ENCODE results near the gene JDP2. TPM values are rescaled to one million over a fixed set of nuclear protein-coding genes. Genes with fewer than 3 reads are reported as not detected.
"Not testable (repeated sequence)": the region's sequence is repeated elsewhere in the genome, so short reads cannot be mapped to it uniquely, and the experiment has no call there.

The JDP2 gene
- 76.1 and 78.4 TPM in 2 replicates for total RNA-seq (2014; rRNA removed; shearing (Covaris generic); ENCODE audit: low replicate concordance)

GRCh38 chr14:75427482-75428229, at the start of gene JDP2:
TSS of gene JDP2 (plus strand) at chr14:75428022. CDS start at chr14:75437921, 9,899 bp downstream.
- H3K27me3 ChIP-seq = no peaks in the 10 kb centered on the region
- peak; percentile 81 for DNase-seq

DNA sequence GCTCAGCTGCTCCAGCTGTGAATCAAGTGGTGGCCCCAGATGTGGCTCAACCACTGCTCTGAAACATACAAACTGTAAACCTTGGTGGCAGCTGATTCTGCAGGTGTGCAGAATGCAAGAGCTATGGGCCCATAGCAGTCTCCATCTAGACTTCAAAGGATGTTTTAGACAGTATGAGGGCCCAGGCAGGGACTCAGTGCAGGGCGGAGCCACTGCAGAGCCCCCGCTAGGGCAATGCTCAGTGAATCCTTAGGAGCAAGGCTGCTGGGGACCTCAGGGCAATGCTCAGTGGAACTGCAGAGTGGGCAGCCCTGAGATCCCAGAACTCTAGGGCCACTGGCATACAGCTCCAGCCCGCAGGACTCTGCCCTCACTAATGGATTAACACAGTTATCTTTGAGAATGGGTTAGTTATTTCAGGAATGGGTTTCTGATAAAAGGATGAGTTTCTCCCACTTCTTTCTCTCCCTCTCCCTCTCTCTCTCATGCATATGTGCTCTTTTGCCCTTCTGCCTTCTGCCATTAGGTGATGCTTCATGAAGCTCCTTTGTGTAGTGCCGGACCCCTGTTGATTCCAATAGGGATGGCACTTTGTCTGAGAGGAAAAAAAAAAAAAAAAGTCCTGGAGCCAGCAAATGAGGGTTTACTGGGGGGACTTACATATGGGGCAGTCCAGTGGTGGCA, 48.4 kb upstream of the JDP2 start:
- no peak overlapping the region for H3K4me3 ChIP-seq
- no peaks in the 10 kb centered on the region for H3K27me3 ChIP-seq
- no peaks in the 10 kb centered on the region for H3K9me3 ChIP-seq
- H3K36me3 ChIP-seq = no peaks in the 10 kb centered on the region
- DNase-seq = no peak

More at GRCh38 chr14:75427482-75428229, at the start of gene JDP2:
- Histone ChIP-seq H3K9me3 (no peaks in the 10 kb centered on the region), H3K36me3 (peaks cover 7% of the 10 kb centered on the region), H3K4me3 (peak within 1 kb of the TSS; percentile 64)

GRCh38 chr14:75379930-75380270, 47.9 kb upstream of the JDP2 start:
- Histone ChIP-seq H3K4me3 (no peak overlapping the region), H3K9me3 (no peaks in the 10 kb centered on the region), H3K27me3 (no peaks in the 10 kb centered on the region), H3K36me3 (no peaks in the 10 kb centered on the region)
- no peak for DNase-seq

GRCh38 chr14:75380656-75381055, 47.2 kb upstream of the JDP2 start:
- Histone ChIP-seq H3K27me3 (no peaks in the 10 kb centered on the region), H3K9me3 (no peaks in the 10 kb centered on the region), H3K36me3 (no peaks in the 10 kb centered on the region), H3K4me3 (no peak overlapping the region)
- DNase-seq = no peak

DNA sequence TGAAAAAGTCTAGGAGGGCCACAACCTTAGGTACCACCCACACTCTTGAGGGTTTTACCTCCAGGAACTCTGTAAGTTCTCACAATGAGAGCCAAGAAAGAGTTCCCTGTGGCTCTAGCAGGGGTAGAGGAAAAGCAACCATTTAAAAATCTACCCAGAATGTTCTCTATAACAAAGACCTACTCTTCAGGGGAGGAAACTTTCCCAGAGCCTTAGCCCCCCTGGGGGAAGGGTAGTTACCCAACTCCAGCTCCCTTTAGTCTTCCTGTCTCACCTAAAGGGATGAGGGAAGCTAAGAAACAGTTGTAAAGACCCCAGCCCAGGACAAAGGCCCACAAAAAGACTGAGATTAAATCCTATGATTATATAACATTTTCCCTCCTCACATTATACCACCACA, 46.2 kb upstream of the JDP2 start:
- Histone ChIP-seq H3K9me3 (no peaks in the 10 kb centered on the region), H3K27me3 (no peaks in the 10 kb centered on the region), H3K4me3 (no peak overlapping the region), H3K36me3 (no peaks in the 10 kb centered on the region)
- no peak for DNase-seq

DNA sequence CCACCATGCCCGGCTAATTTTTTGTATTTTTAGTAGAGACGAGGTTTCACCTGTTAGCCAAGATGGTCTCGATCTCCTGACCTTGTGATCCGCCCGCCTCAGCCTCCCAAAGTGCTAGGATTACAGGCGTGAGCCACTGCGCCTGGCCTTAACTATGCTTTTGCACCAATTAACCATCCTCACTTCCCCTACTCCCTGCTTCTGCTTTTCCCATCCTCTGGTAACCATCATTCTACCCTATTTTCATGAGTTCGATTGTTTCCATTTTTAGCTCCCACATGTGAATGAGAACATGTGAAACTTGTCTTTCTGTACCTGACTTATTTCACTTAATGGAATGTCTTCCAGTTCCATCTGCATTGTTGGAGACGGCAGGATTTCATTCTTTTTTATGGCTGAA, 44.6 kb upstream of the JDP2 start:
- not testable (repeated sequence) for H3K4me3 ChIP-seq, DNase-seq, H3K27me3 ChIP-seq, H3K9me3 ChIP-seq, H3K36me3 ChIP-seq

GRCh38 chr14:75383721-75384120, 44.1 kb upstream of the JDP2 start:
- DNase-seq = no peak
- Histone ChIP-seq H3K27me3 (no peaks in the 10 kb centered on the region), H3K36me3 (no peaks in the 10 kb centered on the region), H3K9me3 (no peaks in the 10 kb centered on the region), H3K4me3 (no peak overlapping the region)

DNA sequence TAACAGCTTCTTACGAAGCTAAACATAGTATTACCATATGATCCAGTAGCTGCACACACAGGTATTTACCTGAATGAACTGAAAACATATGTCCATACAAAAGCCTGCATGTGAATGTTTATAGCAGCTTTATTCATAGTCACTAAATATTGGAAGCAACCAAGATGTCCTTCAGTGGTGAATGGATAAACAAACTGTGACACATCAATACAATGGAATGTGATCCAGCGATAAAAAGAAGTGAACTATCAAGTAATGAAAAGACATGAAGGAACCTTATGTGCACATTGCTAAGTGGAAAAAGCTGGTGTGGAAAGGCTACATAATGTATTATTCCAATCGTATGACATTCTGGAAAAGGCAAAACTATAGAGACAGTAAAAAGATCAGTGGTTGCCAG, 38.1 kb upstream of the JDP2 start:
- no peaks in the 10 kb centered on the region for H3K36me3 ChIP-seq
- no peaks in the 10 kb centered on the region for H3K27me3 ChIP-seq
- H3K9me3 ChIP-seq = no peaks in the 10 kb centered on the region
- H3K4me3 ChIP-seq = no peak overlapping the region
- no peak for DNase-seq

- H3K9me3 ChIP-seq = no peaks in the 10 kb centered on the region
- no peak for DNase-seq
- no peak overlapping the region for H3K4me3 ChIP-seq
- no peaks in the 10 kb centered on the region for H3K27me3 ChIP-seq
- no peaks in the 10 kb centered on the region for H3K36me3 ChIP-seq
These were observed 37.6 kb upstream of the JDP2 start for GRCh38 chr14:75390183-75390582.

DNA sequence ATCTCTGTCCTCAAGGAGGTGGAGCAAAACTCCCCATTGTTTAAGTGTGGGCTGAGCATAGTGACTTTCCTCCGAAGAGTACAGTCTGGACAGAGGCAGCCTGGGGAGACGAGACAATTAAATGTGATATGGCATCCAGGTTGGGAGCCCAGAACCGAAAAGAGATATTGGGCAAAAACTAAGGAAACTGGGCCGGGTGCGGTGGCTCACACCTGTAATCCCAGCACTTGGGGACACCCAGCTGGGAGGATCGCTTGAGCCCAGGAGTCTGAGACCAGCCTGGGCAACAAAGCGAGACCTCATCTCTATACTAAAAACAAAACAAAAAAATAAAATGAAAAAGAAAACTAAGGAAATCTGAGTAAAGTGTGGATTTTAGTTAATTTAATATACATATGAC, 35.9 kb upstream of the JDP2 start:
- H3K27me3 ChIP-seq = no peaks in the 10 kb centered on the region
- DNase-seq = no peak
- H3K9me3 ChIP-seq = no peaks in the 10 kb centered on the region
- no peak overlapping the region for H3K4me3 ChIP-seq
- no peaks in the 10 kb centered on the region for H3K36me3 ChIP-seq

GRCh38 chr14:75392686-75393641, 34.9 kb upstream of the JDP2 start:
- no peaks in the 10 kb centered on the region for H3K9me3 ChIP-seq
- DNase-seq = no peak
- H3K27me3 ChIP-seq = no peaks in the 10 kb centered on the region
- H3K4me3 ChIP-seq = no peak overlapping the region
- no peaks in the 10 kb centered on the region for H3K36me3 ChIP-seq

- Histone ChIP-seq H3K9me3 (no peaks in the 10 kb centered on the region), H3K4me3 (no peak overlapping the region), H3K27me3 (no peaks in the 10 kb centered on the region), H3K36me3 (no peaks in the 10 kb centered on the region)
- no peak for DNase-seq
These were observed 34.0 kb upstream of the JDP2 start for GRCh38 chr14:75393794-75394193.

DNA sequence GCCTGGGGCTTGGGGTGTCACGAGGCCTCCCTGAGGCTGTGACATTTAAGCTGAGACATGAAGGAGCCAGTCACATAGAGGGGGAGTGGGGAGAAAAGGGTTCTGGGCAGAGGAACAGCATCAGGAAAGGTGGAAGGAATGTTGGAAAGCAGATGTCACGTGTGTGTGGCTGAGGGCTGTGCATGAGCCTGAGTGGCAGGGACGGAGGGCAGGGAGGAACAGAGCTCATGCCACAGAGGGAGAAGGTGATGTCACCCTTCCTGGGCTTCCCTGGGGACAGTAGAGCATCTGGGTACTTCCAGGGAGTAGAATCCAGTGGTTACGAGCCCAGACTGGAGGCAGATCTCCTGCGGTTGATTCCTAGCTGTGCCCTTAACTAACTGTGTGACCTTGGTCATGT, 32.0 kb upstream of the JDP2 start:
- no peaks in the 10 kb centered on the region for H3K9me3 ChIP-seq
- DNase-seq = no peak
- no peaks in the 10 kb centered on the region for H3K36me3 ChIP-seq
- no peak overlapping the region for H3K4me3 ChIP-seq
- H3K27me3 ChIP-seq = no peaks in the 10 kb centered on the region

DNA sequence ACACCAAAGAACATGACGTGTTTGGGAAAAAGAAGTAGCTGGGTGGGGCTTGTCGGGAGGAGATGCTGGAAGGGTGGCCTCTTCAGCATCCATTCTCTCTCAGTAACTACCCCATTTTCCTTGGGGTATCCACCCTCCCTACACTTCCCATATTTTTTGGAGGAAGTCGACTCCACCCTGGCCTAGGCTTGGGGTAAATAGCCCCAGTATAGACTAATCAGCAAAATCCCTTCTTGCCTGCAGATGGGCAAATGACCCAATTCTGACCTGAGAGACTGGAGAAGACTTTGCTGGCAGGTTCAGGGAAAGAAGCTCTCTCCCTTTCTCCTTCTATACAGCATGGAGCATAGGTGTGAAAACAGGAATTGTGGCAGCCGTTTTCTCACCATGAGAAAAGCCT, 28.5 kb upstream of the JDP2 start:
- Histone ChIP-seq H3K36me3 (no peaks in the 10 kb centered on the region), H3K9me3 (no peaks in the 10 kb centered on the region), H3K4me3 (no peak overlapping the region), H3K27me3 (no peaks in the 10 kb centered on the region)
- DNase-seq = no peak

DNA sequence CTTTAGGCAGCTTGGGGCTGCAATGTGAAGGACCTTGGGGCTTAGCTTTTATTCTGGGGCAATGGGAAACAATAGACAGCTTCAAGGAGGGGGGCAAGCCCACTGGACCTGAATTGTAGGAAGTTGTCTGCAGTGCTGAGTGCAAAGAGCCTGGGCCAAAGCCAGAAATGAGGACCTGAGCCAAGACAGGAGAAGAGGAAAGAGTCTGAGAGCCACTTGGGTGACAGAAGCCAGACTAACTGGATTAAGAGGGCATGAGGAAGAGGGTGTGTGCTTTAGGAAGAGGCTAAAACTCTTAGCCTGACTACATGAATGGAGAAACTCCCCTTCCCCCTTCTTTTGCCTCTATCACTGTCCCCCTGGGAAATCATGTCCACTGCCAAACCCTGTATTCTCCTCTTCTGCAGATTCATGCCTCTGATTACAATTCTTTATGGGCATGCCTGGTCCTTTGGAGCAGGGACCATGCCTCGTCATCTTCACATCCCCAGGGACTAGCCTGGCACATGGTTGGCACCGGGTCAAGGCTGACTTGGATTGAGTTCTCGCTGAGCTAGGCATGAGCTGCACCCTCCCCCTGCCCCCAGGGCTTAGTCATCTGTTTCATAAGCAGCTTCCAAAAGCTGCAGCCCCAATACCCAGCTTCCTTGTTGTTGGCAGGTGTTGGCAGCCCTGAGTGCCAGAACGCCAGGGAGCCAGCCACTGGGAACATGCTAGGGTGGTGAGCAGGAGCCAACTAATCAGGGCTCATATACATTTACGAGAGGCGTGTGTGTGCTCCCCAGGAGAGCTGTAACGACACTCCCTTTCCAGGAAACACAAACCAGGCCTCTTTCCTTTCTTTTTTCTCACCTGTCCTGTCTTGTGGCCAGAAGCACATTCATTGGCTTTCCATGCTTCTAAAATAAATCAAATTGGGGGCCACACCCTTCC, 27.7 kb upstream of the JDP2 start:
- H3K4me3 ChIP-seq = no peak overlapping the region
- peak; percentile 96 for DNase-seq
- H3K27me3 ChIP-seq = no peaks in the 10 kb centered on the region
- no peaks in the 10 kb centered on the region for H3K9me3 ChIP-seq
- no peaks in the 10 kb centered on the region for H3K36me3 ChIP-seq

GRCh38 chr14:75401361-75401760, 26.5 kb upstream of the JDP2 start:
- Histone ChIP-seq H3K4me3 (no peak overlapping the region), H3K36me3 (no peaks in the 10 kb centered on the region), H3K27me3 (no peaks in the 10 kb centered on the region), H3K9me3 (no peaks in the 10 kb centered on the region)
- DNase-seq = no peak
